HG03558 (cell line): ENCODE measurements around the gene PUDP.

Experiments used
- ATAC-seq: cut with Tn5 transposase; IDR thresholded peaks from one replicate; pipeline ENCODE4 v1.9.1; 2021; ENCODE audit warnings: moderate number of reproducible peaks; ENCODE audit not compliant: unreplicated experiment; ENCODE audit errors: extremely low read depth

The PUDP gene

DNA sequence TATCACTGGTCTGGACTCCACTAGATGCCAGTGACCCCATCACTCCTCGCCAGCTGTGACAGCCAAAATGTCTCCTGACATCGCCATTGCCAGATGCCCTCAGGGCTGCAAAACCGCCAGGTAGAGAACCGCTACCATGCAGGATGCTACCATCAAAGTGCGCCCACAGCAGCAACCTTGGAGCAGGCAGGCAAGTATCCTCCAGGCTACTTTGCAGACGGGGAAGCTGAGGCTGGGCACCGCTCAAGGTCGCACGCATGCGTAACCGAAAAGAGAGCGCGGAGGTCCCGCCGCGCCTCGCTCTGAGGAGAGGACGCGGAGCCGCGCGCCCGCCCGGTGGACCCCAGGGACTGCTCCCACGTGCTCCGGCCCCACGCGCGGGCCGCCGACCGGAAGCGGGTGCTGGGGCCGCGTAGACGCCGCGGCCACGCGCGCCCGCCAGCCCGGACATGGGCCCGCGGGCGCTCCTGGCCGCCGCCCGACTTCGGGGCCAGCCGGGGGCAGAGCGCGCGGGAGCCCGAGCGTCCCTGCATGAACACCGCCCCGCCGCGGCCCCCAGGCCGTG is 458 bp downstream of the PUDP start, which contains the start of gene STS:
Gene STS (plus strand): TSS at position 300 of the 565 bp plus-strand sequence. CDS start 105,488 bp downstream, outside the sequence.
- peak; percentile 19 for ATAC-seq

DNA sequence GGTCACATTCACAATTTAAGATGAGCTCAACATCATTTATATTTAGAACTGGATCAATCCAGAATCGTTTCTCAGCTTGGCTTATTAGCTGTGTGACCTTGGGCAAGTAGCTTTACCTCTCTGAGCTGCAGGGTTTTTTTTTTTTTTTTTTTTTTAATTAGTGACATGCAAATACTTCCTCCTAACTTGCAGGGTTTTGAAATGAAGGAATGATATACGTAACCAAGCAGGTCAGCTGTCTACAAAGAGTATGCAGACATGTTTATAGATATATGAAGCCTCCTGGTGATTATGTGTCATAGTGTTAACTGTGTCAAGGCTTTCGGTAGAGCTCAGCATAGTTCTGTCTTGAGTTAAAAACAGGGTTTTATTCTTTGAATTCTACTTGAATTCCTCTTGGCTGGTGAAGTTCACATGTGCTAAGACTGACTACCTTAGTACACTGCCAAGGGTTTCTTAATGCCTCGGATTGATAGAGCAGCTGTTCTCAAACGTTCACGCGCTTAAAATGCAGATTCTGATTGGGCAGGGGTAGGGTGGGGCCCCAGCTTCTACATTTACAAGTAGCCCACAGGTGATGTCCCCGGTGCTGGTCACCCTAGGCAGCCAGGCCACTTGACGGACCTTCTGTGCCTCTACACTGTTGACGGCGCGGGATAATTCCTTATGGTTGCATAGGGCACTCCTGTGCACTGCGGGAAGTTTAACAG is 1.1 kb downstream of the PUDP start:
- peak; percentile 3 for ATAC-seq

DNA sequence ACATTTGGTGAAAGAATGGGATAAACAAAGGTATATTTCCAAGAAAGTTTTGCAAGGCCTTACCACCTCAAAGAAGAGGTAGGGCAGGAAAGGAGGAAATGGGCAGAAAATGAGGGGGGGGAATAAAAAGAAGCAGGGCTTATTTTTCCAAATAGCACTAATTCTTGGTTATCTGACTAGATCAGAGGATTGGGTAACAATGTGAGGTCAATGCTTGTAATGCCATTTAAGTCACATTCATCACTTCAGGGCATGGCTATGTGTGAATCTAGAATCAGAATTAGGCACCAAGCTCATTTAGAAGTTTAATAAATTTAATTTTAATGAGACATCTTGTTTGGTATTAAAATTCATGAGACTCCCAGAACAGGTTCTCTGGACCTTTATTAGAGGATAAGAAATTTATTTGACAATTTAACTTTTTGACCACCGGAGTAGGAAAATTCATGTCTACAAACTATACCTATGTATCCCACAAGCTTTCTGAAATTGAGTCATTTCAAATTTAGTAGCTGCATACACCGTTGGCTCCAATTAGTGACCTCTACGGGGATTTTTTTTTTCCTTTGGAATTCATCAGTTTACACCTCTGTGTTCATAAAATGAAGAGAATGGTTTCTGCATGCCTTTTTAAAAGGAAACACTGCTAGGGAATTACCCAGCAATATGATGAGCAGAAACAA is 1.8 kb downstream of the PUDP start:
- no peak for ATAC-seq

DNA sequence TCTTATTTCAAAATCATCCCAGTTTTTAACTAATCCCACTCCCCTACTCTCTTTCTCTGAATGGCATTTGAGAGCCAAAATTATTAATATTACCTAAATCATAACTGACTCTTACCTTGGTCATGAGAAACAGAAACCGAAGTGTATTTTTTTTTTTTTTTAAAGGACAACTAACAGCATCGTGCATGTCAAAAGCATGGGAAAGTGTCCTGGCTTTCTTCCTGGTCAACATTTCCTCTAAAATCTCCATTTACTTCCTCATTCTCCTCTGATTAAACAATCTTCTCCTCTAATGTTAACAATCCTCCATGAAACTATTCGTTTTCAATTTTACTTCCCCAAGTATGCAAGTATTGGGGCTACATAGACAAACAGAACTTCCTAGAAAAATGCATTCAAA is 2.5 kb downstream of the PUDP start:
- no peak for ATAC-seq

DNA sequence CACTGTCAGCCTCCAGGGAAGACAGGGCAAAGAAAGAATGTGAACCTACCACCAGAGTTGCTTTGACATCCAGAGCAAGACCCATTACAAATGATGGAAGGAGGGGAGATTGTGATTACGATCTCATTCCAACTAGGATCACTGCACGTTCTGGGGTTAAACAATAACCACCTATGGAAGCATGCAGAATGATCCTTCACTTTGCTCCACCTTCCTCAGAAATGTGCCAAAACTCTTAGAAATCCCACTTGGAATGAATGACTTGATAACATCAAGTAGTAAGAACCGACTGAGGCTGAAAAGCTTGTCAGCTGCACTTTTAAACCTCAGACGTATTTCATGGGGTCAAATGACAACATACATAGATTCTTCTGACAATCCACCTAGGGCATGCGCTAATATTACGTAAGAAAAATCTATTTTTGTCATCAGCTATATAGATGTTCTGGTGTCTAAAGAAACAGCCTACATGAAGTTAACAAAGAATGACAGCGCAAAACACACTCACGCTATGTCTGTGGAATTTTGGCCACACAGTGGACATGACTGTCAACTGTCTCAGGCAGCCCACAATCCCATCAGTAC is 3.9 kb downstream of the PUDP start:
- no peak for ATAC-seq

DNA sequence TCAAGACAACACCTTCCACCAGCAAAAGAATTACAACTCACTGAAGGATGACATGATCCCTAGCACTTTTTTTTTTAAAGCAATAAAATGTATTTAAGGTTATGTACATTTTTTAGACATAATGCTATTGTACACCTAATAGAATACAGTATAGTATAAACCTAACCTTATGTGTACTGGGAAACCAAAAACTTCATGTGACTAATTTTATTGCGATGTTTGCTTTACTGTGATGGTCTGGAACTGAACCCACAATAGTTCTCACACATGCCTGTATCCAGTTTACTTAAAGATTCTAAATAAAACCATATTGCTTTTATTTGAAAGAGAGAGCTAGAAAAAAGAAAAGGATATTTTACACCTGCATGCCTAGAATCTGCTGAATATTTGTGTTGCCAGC is 4.9 kb downstream of the PUDP start:
- ATAC-seq: no peak

DNA sequence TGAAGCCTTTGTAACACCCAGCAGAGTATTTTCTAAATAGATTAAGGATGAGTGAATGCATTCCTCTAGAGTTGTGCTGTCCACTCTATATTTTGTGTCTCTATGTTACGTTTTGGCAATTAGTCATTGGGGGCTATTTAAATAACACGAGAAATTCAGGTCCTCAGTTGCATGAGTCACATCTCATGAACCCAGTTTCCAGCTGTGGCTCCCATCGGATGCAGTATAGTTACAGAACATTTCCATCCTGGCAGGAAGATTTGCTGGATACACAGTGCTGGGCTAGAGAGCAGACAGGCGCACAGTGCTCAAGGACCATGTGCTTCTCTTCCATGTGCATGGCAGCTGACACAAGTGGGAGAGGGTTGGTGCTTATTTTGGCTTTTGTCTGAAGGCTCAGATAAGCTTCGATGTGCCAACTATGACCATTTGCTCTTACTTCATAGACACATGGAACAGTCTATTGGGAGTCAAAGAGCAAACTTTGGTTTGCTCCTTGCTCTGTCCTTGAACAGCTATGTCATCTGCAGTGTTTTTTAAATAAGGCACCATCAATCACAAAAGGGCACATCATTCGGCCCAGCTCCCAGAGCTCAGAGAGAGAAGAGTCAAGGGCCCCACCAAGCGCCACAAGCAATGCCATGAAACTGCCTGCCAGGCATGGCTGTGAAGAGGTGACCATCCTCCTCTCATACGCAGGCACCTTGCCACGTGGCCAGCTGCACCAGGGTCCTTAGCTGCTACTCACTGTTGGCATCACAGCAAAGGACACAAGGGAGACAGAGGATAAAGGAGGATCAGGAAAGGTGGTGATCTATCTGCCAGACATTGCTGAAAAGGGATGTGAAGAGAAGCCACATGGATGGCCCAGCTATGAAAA is 8.5 kb downstream of the PUDP start:
- ATAC-seq: no peak

DNA sequence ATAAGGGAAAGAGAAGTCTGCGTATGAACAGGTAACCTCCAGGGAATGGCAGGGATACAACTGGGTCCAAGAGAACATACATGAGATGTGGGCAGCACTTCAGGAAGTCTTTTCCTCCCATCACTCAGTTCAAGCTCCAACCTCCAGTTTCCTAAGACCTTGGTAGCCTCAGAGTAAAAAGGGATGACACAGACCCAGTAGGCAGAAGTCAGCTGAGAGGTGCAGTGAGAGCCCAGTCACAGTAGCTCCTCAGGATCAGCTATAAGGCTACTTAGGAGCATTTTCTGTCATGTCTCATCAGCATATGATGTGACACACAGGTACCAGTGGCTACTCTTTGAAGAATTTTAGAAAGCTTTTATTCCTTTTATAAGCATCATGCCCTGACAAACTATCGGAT is 13.0 kb downstream of the PUDP start:
- no peak for ATAC-seq

DNA sequence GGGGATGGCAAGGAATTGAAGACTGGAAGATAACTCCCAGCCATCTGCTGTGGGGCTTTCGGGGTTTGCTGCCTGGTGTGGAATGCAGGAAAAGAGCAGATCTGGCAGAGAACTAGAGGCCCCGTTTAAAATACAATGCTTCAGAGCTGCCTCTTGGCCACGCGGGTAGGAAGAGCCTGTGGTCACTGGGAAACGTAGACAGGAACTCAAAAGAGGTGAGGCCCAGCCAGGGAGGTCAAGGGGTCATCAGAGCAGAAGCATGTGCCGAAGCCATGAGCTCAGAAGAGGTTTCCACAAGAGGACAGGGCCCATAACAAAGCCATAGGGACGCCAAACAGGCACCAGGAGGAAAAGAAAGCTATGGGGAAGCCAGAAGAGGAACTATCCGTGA is 14.9 kb downstream of the PUDP start:
- ATAC-seq: no peak

DNA sequence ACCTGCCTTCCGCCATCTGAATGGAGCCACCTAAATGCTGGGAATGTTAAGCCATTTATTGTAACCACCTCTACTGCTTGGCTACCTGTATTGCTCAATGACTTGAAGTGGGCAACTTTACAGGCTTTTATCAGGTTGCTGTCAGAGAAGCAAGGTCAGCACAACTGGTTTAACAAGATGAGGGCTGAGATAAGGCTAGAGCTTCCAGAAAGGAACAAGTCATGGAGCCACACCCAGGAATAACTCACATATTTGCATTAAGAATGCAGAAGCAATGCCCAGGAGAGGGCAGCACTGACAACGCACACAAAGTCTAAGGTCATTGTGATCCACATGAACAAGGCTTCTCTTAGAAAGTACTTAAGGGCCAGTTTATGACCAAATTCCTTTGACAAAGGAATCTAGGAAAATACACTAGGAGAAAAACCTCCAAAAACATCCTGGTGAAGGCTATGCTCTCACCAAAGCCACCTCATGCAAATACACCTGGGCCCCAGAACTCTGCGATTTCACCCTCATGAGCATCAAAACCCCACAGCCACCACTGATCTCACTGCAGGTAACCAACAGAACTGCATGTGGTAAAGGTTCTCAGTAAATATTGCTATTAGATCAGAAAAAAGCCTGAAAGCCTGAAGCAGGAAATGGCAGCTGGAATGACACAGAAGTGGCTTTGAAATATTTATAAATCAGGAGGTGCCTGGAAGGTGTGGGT is 15.5 kb downstream of the PUDP start:
- ATAC-seq: peak; percentile 47

DNA sequence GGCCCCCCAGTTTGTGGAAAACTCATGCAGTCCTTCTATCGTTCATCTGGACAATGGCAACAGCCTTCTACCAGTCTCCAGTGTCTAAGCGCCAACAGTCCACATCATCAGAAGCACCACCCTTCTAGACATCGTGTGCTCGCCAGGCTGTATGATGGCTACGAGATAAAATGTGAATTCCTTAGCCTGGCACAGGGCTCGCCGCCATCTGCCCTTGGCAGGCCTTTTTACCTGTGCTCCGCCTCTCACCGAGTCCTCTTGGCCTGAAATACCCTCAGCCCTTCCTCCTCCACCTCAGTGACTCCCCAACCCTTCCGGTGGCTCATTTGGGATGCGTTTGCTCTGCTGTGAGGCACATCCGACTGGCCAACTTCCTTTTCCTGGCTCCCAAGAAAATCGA is 16.3 kb downstream of the PUDP start:
- ATAC-seq: no peak

DNA sequence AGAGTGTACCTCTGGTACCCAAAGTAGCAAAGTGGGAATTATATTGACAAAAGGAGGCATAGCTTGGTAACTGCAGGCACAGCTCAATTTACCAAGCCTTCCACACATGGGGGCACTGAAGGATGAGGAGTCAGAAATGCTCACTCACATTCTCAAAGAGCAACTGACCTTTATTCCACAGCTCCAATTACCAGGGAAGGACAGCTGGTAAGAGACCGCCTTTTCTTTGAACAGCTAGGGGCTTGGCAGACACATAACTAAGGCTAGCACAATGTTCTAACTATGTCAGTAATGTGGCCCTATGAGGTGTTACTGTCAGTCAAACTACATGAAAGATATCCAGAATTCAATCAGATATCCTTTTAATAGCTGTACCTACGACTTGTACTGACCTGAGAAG is 20.9 kb downstream of the PUDP start:
- ATAC-seq: no peak

DNA sequence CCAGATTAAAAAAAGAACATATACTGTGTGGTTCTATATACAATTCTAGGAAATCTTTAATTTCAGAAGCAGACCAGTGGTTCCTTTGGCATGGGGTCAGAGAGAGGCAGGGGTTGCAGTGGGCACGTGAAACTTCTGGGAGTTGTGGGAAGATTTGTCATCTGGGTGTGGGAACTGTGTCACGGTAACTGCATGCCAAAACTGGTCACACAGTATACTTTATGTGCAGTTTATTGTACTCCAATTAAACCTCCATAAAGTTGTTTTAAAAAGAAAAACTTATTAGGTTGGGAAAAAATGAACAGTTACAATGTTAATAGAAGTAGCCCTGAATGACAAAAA is 27.1 kb downstream of the PUDP start:
- ATAC-seq: no peak

DNA sequence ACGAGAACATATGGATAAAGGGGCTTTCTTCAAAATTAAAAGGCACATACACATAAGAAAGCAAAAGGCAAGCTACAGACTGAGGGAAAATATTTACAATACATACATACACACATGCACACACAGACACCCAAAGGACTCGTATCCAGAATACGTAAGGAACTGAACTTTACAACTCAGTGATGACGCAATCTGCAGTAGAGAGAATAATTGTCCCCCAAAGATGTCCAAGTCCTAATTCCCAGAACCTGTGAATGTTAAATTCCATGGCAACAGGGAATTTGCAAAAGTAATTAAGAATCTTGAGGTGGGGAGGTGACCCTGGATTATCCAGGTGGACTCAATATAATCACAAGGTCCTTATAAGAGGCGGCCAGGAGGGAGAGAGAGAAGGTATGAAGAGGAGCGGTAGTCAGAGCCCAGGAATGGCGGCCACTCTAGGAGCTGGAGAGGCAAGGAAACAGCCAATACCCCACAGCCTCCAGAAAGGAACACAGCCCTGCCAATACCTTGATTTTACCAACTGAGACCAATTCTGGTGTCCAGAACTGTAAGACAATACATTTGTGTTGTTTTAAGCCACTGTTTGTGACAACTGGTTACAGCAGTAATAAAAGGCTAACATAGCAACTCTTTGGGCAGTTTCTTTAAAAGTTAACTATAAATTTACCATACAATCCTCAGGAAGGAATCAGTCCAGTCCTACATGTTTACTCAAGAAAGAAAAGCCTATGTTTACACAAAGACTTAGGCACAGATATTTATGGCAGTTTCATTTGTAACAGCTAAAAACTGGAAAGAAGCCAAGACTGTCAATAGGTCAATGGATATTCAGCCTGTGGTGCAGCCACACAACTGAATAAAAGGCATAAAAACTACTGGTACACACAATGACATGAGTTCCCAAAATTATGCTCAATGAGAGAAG is 27.7 kb downstream of the PUDP start:
- no peak for ATAC-seq

DNA sequence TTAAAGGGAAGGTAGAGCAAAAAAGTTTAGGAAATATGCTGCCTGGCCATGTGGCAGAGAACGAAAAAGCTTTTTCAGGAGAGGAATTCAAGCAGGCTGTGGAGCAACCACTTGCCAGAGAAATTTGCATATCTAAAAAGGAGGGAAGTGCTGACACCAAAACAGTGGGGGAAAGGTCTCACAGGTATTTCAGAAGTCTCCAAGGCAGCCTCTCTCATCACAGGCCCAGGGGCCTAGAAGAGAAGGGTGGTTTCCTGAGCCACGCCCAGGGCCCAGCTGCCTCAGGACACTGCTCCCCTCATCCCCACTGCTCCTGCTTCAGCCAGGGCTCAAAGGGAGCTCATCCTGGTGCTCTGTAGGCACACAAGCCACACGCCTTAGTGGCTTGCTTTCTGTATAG is 30.4 kb downstream of the PUDP start:
- ATAC-seq: peak; percentile 24

DNA sequence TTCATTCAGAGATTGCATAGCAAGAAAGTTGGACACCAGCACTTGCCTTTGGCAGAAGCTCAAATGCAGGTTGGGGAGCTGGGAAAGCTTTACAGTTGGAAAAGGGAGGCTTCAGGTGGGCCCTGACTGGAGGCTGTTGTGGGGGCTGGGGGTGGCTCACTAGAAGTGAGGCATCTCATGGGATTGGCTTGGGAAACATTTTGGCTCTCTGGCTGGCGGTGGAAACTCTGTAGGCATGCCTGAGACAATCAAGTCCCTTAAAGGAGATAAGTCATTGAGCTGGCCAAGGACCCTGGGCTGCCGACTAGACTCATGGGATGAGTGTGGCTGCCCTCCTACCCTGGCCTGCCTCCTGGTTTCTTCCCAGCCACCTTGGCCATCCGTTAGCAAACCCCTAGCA is 31.9 kb downstream of the PUDP start:
- ATAC-seq: no peak

DNA sequence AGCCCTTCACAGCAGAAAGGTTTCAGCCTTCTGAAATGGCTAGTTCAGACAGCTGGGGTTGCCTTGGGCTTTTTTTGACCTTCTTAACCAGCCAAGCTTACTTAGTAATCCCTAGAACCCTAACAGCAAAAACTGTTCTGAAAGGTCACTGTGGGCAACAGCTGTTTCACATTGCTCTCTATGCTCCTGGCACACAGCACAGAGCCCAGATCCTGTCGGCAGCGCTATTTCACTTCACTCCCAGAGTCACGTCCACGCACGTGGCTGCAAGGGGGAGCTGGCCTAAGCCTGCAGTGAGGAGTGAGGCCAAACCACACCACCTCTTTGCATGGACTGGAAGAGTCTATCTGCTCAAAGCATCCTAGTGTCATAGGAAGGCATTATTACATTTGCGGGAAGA is 32.4 kb downstream of the PUDP start:
- peak; percentile 73 for ATAC-seq

DNA sequence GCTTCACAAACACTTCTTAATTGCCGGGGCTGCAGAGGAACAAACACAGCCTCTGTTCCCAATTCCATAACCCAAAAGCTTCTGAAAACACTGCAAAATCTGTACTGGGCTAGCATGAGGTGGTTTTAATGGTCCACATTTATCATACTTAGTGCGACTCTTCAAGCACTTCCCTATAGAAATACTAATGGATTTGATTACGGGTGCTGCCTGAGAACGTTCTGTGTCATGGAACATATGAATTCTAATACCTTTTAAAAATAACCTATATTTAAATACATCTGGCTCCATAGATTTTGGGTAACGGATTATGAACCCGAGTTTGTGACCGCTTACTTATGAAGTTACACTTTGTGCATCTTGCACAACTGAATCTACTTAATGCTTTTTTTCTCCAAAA is 35.9 kb downstream of the PUDP start:
- no peak for ATAC-seq

DNA sequence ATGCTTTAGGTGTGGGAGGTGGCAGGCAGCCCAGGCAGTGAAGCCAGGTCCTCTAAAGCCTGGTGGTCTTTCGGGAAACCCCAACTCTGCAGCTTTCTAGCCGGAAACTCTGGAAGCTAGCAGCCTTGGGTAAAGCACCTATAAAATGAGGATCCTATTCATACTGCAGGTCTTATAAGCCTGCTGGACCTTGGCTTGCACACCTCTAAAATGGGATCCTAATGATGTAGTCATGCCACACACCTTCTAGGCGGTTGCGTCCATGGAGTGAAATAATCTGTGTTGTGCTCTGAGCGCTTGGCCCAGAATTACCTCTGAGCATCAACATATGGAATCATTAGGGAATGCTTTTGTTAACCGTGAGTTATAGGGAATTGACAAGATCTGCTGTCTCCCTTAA is 36.4 kb downstream of the PUDP start:
- ATAC-seq: no peak
